Fibroblast of the conjunctiva (primary cell): ENCODE measurements around the gene HERPUD2.
"Not testable (repeated sequence)": the region's sequence is repeated elsewhere in the genome, so short reads cannot be mapped to it uniquely, and the experiment has no call there.

Source experiments
- DNase-seq: peaks from one replicate; pipeline ENCODE4 v3.0.0-alpha.2; 2010; ENCODE audit warnings: low read depth

The HERPUD2 gene

GRCh38 chr7:35605760-35606159 lies 89.2 kb downstream of the HERPUD2 start:
- peak; percentile 38 for DNase-seq

- DNase-seq = no peak
These were observed 90.3 kb downstream of the HERPUD2 start for GRCh38 chr7:35604595-35604994.

- DNase-seq = no peak
These were observed 95.3 kb downstream of the HERPUD2 start for GRCh38 chr7:35599645-35600044.

- no peak for DNase-seq
These were observed 95.9 kb downstream of the HERPUD2 start for GRCh38 chr7:35599061-35599460.

- peak; percentile 1 for DNase-seq
These were observed 98.9 kb downstream of the HERPUD2 start for GRCh38 chr7:35596061-35596460.

GRCh38 chr7:35593899-35594298 lies 101.0 kb downstream of the HERPUD2 start:
- no peak for DNase-seq

- no peak for DNase-seq
These were observed 106.3 kb downstream of the HERPUD2 start for GRCh38 chr7:35588647-35589046.

GRCh38 chr7:35584990-35585389 lies 109.9 kb downstream of the HERPUD2 start:
- DNase-seq = no peak

- DNase-seq = not testable (repeated sequence)
These were observed 110.4 kb downstream of the HERPUD2 start for GRCh38 chr7:35584533-35584932.
